Chondrocyte (in vitro differentiated cells): ENCODE data around the gene GRAMD1B. TPM values are rescaled to one million over a fixed set of nuclear protein-coding genes. Genes with fewer than 3 reads are reported as not detected.
A peak's percentile ranks its signal among the peaks of the same experiment; 100 is the strongest.
"Not testable (repeated sequence)": the region's sequence is repeated elsewhere in the genome, so short reads cannot be mapped to it uniquely, and the experiment has no call there.

Experiments
- DNase-seq: peaks from one replicate; pipeline ENCODE4 v3.0.0; 2021; ENCODE audit warnings: mixed read lengths, low spot score
- H3K27ac Mint-ChIP-seq: one replicate; pipeline ENCODE4 v1.8.0; 2021; ENCODE audit warnings: mild to moderate bottlenecking, moderate library complexity, mixed read lengths; ENCODE audit not compliant: unreplicated experiment
- H3K27me3 Mint-ChIP-seq: 2 replicates; pipeline ENCODE4 v1.8.0; 2021; ENCODE audit warnings: low read depth, mixed read lengths
- H3K36me3 Mint-ChIP-seq: 2 replicates; pipeline ENCODE4 v1.8.0; 2021; ENCODE audit warnings: low read depth, mixed read lengths
- H3K4me1 Mint-ChIP-seq: 2 replicates; pipeline ENCODE4 v1.8.0; 2021; ENCODE audit warnings: low read depth, mild to moderate bottlenecking, mixed read lengths
- H3K4me3 Mint-ChIP-seq: one replicate; pipeline ENCODE4 v1.8.0; 2021; ENCODE audit warnings: mild to moderate bottlenecking, moderate library complexity, mixed read lengths; ENCODE audit not compliant: unreplicated experiment
- H3K9me3 Mint-ChIP-seq: 2 replicates; pipeline ENCODE4 v1.8.0; 2021; ENCODE audit warnings: low read depth, mixed read lengths
- total RNA-seq: library from RNA; stranded (reverse); gene quantifications from 3 replicates; pipeline ENCODE4 v1.2.1, GENCODE V29; 2021
- TF ChIP-seq, protein P1 (sequence below): fragments of 200-600 bp; sonication (generic); IDR thresholded peaks from 2 replicates; pipeline ENCODE4 v1.5.0; 2021; ENCODE audit warnings: antibody characterized with exemption, mild to moderate bottlenecking, moderate library complexity

Gene GRAMD1B
- total RNA-seq, 1 donor from 2014 or later, result 0.99 TPM

DNA sequence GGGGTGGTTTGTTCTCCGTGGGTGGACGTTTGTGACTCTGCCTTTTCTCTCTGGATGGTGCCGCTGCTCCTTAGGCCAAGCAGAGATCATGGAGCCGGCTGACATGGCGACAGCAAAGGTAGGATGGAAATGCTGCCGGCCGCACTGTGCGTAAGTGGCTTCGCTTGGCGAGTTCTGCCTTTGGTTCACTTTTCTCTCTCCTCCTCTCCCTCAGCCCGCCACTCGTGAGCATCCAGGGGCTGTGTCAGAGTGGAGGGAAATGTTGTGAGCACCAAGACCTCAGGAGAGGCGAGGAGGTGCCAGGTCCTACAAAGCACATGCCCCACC, 80.5 kb downstream of the GRAMD1B start:
- peaks cover 4% of the 10 kb centered on the region for H3K4me1 Mint-ChIP-seq
- no peak overlapping the region for H3K4me3 Mint-ChIP-seq
- H3K9me3 Mint-ChIP-seq, result no peaks in the 10 kb centered on the region
- no peak overlapping the region for H3K27ac Mint-ChIP-seq
- no peak for DNase-seq
- H3K36me3 Mint-ChIP-seq, result no peaks in the 10 kb centered on the region
- TF ChIP-seq, protein P1, sequence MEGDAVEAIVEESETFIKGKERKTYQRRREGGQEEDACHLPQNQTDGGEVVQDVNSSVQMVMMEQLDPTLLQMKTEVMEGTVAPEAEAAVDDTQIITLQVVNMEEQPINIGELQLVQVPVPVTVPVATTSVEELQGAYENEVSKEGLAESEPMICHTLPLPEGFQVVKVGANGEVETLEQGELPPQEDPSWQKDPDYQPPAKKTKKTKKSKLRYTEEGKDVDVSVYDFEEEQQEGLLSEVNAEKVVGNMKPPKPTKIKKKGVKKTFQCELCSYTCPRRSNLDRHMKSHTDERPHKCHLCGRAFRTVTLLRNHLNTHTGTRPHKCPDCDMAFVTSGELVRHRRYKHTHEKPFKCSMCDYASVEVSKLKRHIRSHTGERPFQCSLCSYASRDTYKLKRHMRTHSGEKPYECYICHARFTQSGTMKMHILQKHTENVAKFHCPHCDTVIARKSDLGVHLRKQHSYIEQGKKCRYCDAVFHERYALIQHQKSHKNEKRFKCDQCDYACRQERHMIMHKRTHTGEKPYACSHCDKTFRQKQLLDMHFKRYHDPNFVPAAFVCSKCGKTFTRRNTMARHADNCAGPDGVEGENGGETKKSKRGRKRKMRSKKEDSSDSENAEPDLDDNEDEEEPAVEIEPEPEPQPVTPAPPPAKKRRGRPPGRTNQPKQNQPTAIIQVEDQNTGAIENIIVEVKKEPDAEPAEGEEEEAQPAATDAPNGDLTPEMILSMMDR, result no peak
- peaks cover 4% of the 10 kb centered on the region for H3K27me3 Mint-ChIP-seq

DNA sequence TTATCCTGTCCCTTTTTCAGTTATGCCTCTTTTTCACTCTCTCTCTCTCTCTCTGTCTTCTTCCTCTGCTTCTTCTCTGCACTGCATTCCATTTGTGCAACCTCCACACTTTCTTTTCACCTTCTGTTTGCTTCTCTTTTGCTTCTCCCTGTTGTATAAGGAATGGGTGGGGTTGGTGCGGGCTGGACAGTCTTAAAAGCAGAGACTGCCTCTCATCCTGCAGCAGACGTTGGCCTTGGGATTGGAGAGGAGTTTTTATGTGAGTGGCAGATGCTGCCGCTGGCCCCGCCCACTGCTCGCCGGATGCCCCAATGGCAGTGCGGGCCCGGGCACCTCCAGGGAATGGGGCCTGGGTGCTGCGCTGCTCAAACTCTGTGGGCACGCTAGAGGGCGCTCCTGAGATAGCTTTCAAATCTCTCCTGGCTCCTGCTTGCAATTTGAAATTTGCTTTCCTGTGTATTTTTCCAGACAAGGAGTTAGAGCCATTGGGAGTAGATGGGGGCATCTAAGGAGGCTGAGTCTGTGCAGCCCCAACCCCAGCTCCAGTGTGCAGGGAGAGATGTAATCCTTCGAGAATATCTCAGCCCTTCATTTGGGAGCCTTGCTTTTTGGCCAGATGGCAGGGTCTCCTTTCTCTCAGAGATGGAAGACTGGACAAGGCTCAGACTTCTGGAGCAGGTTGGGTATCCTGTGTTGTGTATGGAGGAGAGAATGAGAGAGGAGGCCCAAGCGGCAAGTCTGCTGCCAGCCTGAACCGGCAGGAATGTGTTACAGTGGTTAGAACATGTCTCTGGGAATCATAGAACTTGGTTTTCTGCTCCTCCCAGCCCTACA, 81.2 kb downstream of the GRAMD1B start:
- H3K9me3 Mint-ChIP-seq, result no peaks in the 10 kb centered on the region
- H3K27ac Mint-ChIP-seq, result no peak overlapping the region
- peak overlapping the region; percentile 55 for H3K4me3 Mint-ChIP-seq

DNA sequence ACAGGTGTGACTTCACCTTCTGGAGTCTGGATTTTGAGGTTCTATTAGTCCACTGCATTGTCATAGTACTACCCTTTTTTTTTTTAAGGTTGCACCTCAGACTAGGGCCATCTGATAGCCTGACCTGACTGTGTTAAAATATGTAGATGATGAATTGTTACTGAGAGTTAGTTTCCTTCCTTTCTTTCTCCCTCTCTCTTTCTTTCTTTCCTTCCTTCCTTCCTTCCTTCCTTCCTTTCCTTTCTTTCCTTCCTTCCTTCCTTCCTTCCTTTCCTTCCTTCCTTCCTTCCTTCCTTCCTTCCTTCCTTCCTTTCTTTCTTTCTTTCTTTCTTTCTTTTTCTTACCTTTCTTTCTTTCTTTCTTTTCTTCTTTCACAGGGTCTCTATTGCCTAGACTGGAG, 83.2 kb downstream of the GRAMD1B start:
- not testable (repeated sequence) for H3K27me3 Mint-ChIP-seq, H3K4me3 Mint-ChIP-seq, H3K27ac Mint-ChIP-seq, DNase-seq, H3K4me1 Mint-ChIP-seq, H3K36me3 Mint-ChIP-seq, H3K9me3 Mint-ChIP-seq

More for the DNA sequence above, 81.2 kb downstream of the GRAMD1B start:
- Mint-ChIP-seq H3K36me3 (no peaks in the 10 kb centered on the region), H3K4me1 (peaks cover 4% of the 10 kb centered on the region), H3K27me3 (peaks cover 4% of the 10 kb centered on the region)
- TF ChIP-seq, protein P1, result peak; percentile 95
- DNase-seq, result no peak

DNA sequence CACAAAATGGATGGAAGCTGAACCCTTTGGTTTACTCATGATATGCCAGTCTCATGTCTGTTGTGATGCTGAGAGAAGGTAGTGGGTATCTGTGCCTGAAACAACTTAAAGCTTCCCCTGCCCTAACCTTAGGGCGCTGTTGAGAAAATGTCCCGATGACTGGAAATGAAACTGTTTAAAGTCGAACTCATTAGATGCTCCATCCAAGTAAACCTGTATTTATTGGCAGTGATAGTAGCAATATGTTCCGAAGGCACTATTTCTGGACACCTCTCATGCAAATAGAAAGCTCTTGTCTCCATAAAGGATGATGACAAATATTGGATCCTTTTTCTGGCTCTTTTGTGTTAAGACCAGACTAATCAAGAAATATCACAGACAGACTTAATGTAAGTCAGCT, 86.2 kb downstream of the GRAMD1B start:
- peaks cover 2% of the 10 kb centered on the region for H3K9me3 Mint-ChIP-seq
- no peaks in the 10 kb centered on the region for H3K36me3 Mint-ChIP-seq
- H3K27ac Mint-ChIP-seq, result no peak overlapping the region
- DNase-seq, result no peak
- TF ChIP-seq, protein P1, result no peak
- peaks cover 11% of the 10 kb centered on the region for H3K27me3 Mint-ChIP-seq
- no peaks in the 10 kb centered on the region for H3K4me1 Mint-ChIP-seq
- no peak overlapping the region for H3K4me3 Mint-ChIP-seq

DNA sequence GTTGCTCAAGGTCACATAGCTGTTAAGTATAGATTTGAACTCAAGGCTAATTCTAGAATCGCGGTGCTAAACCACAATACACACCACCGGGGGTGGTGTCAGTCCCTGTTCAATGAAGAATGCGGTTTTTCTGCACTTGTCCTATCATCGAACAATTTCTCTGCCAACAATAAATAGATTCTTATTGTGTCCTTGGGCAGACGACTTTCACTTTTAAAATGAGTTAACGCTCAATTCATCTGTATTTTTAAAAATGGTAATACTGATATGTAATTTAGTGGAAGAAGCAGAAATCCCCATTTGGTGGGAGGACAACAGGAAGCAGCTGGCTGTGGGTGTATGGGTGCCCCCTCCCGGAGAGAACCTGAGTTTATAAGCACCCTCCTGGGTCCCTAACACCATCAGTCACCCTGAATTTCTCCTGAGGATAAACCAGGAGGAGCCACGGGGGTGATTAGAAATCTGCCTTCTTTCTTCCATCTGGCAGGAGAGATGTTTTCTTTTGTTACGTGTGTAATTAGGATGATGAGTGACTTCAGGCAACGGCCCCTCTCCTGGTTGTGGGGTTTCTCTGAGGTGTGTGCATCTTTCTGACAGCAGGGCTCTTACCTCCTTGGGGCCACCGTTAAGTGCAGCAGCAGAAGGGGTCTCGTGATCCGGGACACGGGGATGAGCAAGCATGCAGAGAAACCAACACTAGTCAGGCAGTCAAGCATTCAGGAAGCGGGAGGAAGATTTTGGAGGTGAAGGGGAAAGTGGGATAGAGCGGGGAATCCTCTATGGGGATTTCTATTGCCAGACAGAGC, 87.7 kb downstream of the GRAMD1B start:
- H3K9me3 Mint-ChIP-seq, result peaks cover 5% of the 10 kb centered on the region
- TF ChIP-seq, protein P1, result no peak
- H3K36me3 Mint-ChIP-seq, result peaks cover 2% of the 10 kb centered on the region
- no peak overlapping the region for H3K4me3 Mint-ChIP-seq
- H3K27ac Mint-ChIP-seq, result no peak overlapping the region
- H3K27me3 Mint-ChIP-seq, result peaks cover 11% of the 10 kb centered on the region
- DNase-seq, result no peak
- H3K4me1 Mint-ChIP-seq, result no peaks in the 10 kb centered on the region
